Suprapubic skin (tissue), 4 donors: Measurements from ENCODE around the gene SYT17.

Source experiments
- CTCF ChIP-seq, 2 donors: fragments of 200-600 bp in 1 of 2; fragments of 450-650 bp in 1 of 2; sonication (generic) in 1 of 2; IDR thresholded peaks; one replicate each; pipeline ENCODE4 v1.5.1; 2016 to 2019; ENCODE audit warnings: antibody characterized with exemption in 2 of 2, mild to moderate bottlenecking in 1 of 2, moderate library complexity in 1 of 2
- POLR2A ChIP-seq, 2 donors: fragments of 450-650 bp; IDR thresholded peaks; one replicate each; pipeline ENCODE4 v1.6.1; 2017; ENCODE audit warnings: antibody characterized with exemption in 2 of 2, mild to moderate bottlenecking in 2 of 2, moderate library complexity in 2 of 2
- POLR2AphosphoS5 ChIP-seq, 3 donors: sonication (generic); formaldehyde crosslinking; IDR thresholded peaks; one replicate each; pipeline ENCODE4 v1.6.1; 2017; ENCODE audit warnings: antibody characterized with exemption in 3 of 3

GRCh38 chr16:19297454-19297853 lies 129.4 kb downstream of the SYT17 start:
- TF ChIP-seq CTCF (IDR thresholded peaks at IDR 0.05) = no peak
- TF ChIP-seq POLR2AphosphoS5 (IDR thresholded peaks at IDR 0.05) = no peak
- TF ChIP-seq POLR2A (IDR thresholded peaks at IDR 0.05) = no peak
